Measurements from ENCODE around the gene GALNT18. TPM values are rescaled to one million over a fixed set of nuclear protein-coding genes. Genes with fewer than 3 reads are reported as not detected.
"Not testable (repeated sequence)": the region's sequence is repeated elsewhere in the genome, so short reads cannot be mapped to it uniquely, and the experiment has no call there.

The GALNT18 gene
- total RNA-seq, 2 donors from 2014 or later, result 20.1 to 21.5 TPM

DNA sequence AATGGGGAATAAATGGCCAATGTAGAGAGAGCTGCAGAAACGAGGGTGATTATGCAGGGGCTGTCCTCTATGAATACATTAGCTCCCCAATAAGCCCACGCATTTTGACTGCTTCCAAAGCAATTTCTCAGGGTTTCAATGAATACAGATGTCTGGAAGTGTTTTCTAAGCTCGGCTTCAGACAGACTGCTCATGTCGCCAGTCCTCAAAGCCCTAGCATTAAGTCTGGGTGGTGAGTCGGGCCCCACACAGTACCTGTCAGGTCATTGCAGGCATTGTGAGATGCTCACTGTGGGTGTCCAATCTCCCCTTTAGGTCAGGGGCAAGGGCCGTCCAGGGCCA, 250.9 kb downstream of the GALNT18 start:
- DNase-seq (no peak), ATAC-seq (no peak)
- intact Hi-C loops (cut with DNase I), result no loop called here

DNA sequence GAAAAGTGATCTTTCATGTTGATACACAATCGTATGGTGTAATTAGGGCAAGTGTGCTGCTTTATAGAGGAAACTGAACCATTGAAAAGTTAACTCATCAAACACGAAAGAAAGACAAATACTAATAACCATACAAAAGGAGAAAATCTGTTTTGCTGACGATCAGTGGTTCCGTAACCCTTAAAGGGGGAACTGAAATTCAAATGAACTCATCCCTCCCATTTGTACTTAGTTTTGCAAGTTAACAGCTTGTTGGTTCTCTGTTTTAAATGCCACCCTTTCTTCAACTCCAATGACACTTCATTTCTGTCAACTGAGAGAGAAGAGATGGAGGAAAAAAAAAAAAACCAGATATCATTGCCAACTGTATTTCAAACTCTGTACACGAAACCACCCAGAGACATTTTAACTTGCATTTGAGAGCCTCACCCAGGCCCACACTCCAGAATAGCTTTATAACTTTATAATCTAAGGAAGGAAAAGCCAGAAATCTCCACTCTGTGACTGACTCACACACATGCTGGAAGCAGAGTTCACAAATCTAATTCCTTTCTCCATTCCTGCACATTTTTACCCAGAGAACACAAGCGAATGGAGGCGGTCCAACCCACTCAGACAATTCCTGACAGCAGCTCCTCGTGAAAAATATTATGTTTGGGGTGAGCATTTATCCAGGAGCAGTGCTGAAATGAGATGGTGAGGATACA, 251.4 kb downstream of the GALNT18 start:
- ATAC-seq (no peak), DNase-seq (no peak)
- intact Hi-C loops (cut with DNase I), result no loop called here

DNA sequence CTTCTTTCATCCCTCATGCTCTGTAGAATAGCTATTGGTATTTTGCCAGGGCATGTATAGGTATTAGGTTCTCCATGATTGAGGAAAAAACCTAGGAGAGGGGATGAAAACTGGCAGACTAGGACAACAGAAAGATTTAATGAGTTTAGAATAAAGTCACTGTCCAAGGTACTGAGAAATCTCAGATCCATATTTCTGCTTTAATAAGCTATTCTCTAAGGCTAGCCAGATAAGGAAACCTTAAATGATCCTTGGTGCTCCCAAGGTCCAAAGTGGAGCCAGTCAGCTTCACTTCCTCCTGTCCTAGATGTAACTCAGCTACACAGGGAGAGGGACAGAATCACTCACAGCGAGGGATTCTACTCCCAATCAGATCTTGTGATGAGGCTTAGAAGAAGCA, 255.0 kb downstream of the GALNT18 start:
- DNase-seq (no peak), ATAC-seq (no peak)
- intact Hi-C loops (cut with DNase I), result no loop called here

DNA sequence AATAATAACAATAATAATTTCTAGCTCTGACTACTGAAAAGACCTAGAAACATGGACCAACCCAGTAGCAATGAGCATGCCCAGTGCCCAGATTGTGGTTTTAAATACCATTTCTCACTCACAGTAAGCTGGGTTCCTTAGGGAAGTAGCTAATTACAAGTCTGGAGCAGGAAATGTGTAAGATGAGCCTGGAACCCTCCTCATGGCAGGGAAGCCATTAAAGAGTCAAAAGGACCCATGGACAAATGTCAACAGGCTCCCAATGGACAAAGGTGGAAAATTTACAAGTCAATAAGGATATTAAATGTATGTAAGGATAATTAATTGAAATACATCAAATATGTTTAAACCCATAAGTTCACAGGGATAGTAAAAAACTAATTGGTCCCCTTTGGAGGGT, 258.1 kb downstream of the GALNT18 start:
- no peak for ATAC-seq
- DNase-seq, result no peak
- intact Hi-C loops (cut with DNase I), result no loop called here

DNA sequence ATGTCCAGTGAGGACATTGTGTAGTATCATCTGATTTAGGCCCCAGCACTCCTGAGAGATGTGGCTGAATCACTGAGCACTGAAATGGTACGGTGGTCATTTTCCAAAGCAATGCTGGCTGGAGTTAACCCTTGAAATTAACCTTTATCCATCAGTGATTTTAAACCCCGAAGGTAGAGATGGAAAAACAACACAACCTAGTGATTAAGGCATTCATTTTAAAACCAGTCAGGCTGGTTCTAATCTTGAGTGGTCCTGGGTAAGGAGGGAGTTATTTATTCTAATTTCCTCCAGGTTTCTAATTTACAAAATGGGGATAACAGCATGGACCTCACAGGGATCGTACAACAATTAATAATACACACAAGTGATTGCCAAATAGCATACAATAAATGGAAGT, 262.2 kb downstream of the GALNT18 start:
- DNase-seq (no peak), ATAC-seq (no peak)
- intact Hi-C loops (cut with DNase I), result no loop called here

DNA sequence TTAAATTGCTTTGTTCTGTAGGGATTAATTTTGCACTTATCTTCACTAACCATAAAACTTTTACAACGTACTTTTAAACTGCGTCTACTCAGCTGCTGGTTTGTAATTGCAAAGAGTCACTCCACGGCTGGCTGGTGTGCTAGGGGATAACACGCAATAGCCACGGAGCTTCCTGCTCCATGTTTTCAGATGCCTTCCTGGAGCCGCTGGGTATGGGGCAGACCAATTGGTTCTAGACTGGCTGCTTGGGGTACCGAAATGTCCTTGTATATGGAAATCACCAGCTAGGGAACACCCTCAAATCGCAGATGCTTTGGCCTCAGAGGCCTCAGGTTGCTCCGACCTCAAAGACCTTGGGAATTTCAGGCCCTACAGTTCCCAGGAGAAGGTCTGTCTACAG, 265.0 kb downstream of the GALNT18 start:
- DNase-seq, result no peak
- ATAC-seq, result no peak
- intact Hi-C loops (cut with DNase I), result no loop called here

DNA sequence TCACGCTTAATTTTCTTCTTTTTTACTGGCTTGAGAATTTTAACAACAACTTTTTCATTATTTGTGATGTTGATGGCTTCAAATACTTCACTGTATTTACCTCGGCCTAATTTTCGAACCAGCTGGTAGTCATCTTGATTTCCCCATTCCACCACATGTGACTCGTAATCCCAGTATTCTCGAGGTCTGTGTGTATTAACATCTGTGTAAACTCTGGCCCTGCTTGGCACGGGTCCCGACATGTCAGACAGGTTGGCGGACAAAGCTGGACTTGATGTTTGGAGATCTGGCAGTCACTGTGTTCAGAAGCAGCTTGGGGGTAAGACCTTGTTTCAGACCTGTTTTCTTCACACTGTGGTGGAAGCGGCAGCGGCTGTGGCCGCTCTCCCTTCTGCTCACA, 268.9 kb downstream of the GALNT18 start, which contains the start of gene CSNK2A3:
TSS of gene CSNK2A3 (minus strand) at position 373 of the 400 bp plus-strand sequence. CDS start at position 242, 131 bp downstream.
- ATAC-seq, result peak in 1 of 2 donors; percentile 5
- intact Hi-C loops (cut with DNase I); DNase-seq: not testable (repeated sequence)

DNA sequence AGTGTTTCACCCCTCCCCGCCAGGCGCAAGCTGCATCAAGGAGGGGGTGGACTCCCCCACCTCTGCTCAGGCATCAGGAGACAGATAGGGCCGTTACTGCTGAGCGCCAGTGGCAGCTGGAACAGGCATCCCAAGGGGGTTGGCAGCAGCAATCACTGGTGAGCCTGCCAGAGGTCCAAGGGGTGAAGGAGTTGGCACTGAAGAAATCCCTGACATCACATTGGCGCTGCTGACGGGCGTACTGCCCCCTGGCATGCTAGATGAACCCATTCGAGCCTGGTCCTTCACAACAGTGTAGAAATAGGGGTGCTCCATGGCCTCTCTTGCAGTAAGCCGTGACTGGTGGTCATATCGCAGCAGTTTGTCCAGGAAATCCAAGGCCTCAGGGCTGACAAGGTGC, 270.0 kb downstream of the GALNT18 start:
- ATAC-seq (peak; percentile 51 to 63), DNase-seq (peak; percentile 28)
- intact Hi-C loops (cut with DNase I), result not testable (repeated sequence)

DNA sequence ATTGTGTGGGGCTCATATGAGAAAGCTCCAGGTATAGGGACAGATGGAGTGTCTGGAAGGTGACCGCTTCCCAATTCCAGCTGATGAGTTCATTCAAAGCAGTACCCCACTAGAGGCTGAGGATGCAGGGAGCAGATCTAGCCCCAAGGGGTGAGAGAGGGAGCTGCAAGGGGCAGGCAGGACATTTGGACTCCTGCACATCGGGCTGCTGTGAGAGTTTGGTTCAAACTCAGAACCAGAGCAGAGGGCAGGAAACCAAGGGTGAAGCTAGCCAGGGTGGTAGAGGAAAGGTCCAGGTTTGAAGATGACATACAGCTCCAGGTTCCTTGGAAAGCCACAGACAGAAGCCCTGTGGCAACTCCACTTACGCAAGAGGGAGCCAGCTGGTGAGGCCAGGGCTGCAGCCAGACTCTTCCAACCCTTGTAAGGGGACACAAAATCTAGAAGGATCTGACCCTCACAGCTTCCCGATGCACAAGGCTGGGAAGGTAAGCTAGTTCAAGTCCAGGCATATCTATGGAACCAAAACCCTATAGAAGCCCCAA, 270.7 kb downstream of the GALNT18 start:
- intact Hi-C loops (cut with DNase I), result no loop called here
- DNase-seq (no peak), ATAC-seq (peak in 1 of 2 donors; percentile 48)

DNA sequence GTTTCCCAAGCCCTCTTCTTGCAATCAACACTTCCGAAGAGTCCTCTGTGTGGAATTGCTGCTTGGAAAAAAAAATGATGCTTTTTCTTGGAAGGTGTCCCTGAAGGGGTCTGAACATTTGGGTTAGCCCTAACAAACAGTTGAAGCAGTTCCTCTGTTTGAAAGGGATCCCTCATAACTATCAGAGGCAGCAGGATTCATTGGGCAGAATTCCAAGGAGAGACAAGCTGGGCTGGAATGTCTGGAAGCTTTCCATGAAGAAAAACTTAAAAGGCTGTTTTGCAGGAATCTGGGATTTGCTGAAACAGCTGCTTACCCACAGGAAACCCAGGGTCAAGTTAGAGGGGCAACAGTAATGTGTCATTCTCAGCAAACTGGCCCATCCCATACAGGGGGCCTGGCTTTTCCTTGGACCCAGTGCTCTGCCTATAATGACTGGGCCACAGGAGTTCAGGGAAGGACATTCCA, 271.9 kb downstream of the GALNT18 start:
- DNase-seq, result peak; percentile 31
- intact Hi-C loops (cut with DNase I), result no loop called here

DNA sequence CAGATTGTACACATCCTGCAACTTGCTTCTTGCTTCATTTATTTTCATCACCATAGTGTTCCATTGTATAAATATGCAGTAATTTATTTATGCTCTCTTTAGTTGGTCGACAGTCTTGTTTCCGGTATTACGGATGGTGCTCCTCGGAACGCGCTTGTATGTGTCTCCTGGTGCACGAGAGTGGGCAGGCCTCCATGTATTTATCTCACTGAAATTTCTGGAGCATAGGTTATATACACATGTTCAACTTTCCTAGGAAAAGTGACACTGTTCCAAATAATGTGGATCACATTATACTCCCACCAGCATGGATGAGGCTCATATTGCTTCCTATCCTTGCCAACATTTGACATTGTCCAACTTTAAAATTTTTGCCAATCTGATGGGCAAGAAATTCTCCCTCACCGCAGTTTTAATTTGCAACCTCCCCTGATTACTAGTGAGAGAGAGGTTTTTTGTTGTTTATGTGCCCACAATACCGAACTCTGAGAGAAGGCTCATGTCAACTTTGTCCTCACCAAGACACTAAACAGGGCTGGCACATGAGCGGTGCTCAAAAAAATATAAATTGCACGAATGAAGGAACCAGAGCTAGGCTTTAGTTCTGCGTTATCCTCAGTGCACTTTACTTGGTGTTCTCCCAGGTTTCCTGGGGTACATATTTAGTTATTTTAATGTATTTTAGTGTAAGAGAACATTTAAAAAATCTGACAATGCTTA, 272.5 kb downstream of the GALNT18 start:
- no peak for DNase-seq
- intact Hi-C loops (cut with DNase I), result no loop called here
- peak in 1 of 2 donors; percentile 16 for ATAC-seq

More for the DNA sequence above, 271.9 kb downstream of the GALNT18 start:
- ATAC-seq, result peak; percentile 32 to 72

DNA sequence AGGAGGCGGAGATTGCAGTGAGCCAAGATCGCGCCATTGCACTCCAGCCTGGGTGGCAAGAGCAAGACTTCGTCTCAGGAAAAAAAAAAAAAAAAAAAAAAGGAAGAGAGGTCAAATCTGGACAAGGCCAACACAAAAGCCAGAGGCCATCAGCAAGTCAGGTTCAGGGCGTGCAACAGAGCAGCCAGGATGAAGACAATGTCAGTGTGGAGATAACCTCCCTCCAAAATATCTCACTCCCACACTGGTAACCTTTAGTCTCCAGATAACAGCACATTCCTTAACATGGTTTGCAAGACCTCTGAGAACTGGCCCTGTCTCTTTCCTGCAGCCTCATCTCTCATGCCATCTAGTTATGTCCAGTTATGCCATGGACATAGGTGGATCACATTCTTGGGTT, 273.5 kb downstream of the GALNT18 start:
- ATAC-seq (no peak), DNase-seq (no peak)
- intact Hi-C loops (cut with DNase I), result no loop called here

DNA sequence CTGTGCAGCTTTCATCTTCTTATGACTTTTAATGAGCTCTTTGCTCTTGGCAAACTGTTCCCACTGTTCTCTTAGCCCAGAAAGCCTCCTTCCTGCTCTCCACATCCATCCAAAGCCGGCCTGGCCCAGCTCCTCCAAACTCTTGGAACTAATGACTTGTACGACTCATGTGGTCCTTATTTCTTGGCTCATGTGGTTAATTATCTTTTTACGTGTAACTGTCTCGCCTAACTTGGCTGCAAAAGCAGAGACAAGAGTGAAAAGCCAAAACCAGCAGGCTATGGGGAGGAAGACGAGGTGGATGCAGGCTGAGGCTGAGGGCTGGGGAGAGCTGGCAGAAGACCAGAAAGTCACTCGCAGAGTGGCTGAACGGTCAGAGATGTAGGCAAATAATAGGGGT, 274.2 kb downstream of the GALNT18 start:
- DNase-seq (peak; percentile 22), ATAC-seq (peak in 1 of 2 donors; percentile 38)
- intact Hi-C loops (cut with DNase I), result no loop called here

DNA sequence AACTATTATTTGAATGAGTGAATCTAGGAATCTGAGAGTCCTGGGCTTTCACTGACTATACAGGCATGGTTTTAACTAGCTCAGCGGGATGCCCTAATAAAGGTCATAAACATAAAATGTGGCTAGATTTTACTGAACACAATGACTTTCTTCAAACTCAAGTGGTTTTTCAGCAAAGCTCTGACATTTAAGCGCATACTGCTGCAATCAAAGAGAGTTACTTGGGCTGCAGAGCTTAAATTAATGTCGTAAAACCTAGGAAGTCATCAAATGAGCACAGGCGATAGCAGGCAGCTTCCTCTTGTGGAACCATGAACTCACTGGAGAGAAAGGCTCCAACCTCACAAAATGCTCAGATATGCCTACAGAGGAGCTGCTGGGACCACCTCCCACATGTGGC, 275.5 kb downstream of the GALNT18 start:
- intact Hi-C loops (cut with DNase I), result no loop called here
- DNase-seq, result no peak
- no peak for ATAC-seq

DNA sequence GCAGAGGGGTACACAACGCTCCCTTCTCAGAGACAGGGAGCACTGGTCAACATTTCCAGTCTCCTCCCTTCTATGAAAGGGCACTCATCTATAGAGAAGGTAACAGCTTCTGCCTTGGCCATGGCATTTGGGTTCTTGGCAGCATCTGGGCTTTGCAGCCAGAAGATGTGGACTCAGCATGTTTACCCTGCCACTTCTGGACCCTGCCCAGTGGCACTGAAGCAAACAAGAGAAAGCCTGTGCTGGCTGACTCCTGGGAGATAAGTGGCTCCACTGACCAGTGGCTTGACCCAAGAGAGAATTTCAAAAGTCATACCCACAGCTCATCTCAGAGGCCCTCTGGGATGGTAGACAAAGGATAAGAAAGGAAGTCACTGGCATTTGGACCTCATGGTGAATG, 276.7 kb downstream of the GALNT18 start:
- intact Hi-C loops (cut with DNase I), result no loop called here
- ATAC-seq, result no peak
- no peak for DNase-seq

DNA sequence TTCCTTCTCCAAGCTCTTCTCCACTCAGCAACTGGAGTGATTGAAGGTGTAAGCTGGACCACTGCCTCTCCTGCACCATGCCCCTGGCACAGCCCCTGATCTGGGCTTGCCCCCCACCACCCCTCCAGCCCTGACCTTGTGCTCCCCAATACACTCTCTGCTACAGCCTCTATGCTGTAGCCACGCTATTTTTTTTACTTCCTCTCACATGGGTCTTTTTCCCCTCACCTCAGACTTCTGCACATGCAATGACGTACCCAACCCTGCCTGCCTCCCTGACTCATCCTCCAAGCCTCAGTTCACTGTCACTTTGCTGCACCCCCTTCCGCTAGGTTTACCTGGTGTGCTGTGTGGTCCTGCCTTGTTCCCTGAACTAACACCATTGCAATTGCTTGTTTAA, 277.8 kb downstream of the GALNT18 start:
- intact Hi-C loops (cut with DNase I), result no loop called here
- DNase-seq (no peak), ATAC-seq (no peak)

DNA sequence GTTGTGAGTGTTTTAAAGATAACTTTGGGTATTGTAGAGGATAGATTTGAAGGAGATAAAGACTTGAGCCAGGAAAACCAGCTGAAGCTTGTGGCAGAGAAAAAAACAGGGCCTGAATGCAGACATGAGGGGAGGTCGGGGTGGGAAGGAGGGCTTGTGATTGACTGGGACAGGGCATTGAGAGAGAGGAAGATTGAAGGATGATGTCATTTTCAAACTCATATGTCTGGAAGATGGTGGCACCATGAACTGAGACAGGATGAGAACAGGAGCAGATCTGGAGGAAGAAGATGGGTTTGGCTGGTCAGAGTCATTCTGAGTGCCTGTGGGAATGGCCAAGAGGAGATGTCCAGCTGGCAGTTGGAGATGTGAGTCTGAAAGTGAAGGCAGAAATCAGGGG, 283.5 kb downstream of the GALNT18 start:
- DNase-seq (no peak), ATAC-seq (no peak)
- intact Hi-C loops (cut with DNase I), result no loop called here

DNA sequence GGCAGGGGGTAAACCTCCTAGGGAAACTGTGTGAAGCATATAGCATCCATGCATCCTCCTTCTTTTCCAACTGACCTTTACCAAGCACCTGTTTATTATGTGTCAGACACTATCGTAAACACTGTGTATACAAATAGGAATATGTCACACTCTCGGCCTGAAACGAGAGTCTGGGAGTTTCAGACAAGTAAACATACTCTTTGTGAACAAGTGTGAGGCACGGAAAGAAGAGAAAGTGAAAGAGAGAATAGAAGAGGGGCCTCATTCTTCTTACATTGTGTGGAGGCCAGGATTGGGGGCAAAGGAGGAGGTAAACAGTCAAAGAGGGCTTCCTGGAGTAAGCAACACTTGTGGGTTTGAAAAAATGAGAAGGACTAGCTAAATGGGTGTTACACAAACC, 285.1 kb downstream of the GALNT18 start:
- intact Hi-C loops (cut with DNase I), result no loop called here

DNA sequence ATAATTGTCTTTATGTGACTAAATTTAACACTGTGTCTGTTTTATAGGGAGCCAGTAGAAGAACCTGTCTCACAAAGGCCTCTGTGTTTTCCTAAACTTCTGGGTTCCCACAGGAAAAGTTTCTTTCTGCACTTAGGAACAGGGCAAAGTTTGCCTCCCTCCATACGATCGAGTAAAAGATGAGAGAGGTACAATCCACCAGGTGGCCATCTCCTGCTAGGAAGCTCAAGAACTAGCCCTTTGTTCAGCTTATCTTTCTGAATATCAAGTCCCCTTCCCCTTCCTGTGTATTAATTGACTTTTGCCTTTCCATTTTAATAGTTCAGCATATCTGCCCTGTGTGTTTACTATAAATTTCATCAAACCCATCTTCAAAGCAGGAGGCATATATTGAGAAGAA, 286.8 kb downstream of the GALNT18 start:
- intact Hi-C loops (cut with DNase I), result no loop called here
- ATAC-seq (no peak), DNase-seq (no peak)

More for the DNA sequence above, 285.1 kb downstream of the GALNT18 start:
- DNase-seq (no peak), ATAC-seq (no peak)

DNA sequence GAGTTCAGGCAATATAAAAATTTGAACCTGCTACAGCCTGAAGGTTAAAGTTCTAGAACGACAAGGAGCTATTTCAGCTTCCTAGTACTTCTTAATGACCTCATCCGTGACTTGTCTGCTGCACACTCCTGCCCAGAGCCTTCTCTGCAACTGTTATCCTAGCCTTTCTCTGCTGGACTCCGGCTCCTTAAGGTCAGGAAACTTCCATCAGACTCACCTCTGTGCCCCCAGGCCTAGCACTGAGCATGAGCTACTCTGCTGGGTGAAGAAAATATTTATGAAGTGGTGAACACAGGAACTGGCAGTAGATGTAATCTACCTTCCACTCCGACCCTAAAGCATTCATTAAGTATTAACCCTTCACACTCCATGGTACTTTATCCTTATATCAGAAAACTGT, 287.2 kb downstream of the GALNT18 start:
- DNase-seq (no peak), ATAC-seq (no peak)
- intact Hi-C loops (cut with DNase I), result no loop called here

All from left cardiac atrium (tissue), 4 donors.